WI38 (cell line): ENCODE data around the gene CDCA3.

ENCODE experiments used
- H3K4me3 ChIP-seq: 2 replicates; pipeline ENCODE4 v1.5.1; 2011; ENCODE audit warnings: low read depth, mild to moderate bottlenecking, control low read depth, low read length
- CTCF ChIP-seq: IDR thresholded peaks from 2 replicates; pipeline ENCODE4 v1.5.1; 2012; ENCODE audit warnings: low read depth, mild to moderate bottlenecking, control low read depth, low read length

Gene CDCA3

DNA sequence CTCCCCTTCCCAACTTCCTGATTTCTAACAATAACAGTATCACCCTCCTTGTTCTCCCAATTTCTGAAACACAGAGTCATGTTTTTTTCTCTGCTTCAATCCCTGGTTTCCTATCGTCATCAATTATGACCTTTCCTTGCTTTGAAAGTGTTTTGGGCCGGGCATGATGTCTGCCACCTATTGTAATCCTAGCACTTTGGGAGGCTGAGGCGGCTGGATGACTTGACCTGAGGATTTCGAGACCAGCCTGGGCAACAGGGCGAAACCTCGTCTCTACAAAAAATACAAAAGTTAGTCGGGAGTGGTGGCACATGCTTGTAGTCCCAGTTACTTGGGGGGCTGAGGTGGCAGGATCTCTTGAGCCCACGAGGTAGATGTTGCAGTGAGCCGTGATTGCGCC is 42.0 kb downstream of the CDCA3 start:
- no peak overlapping the region for H3K4me3 ChIP-seq
- no peak for TF ChIP-seq CTCF

DNA sequence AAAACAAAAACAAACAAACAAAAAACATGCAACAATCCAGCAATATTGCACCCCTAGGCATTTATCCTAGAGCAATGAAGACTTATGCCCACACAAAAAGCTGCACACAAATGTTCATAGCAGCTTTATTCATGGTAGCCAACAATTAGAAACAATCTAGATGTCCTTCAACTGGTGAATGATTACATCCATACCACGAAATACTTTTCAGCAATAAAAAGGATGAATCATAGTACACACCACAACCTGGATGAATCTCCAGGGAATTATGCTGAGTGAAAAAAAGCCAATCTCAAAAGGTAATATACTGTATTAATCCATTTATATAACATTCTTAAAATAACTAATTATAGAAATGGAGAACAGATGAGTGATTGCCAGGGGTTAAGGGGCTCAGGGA is 43.9 kb downstream of the CDCA3 start:
- no peak overlapping the region for H3K4me3 ChIP-seq
- no peak for TF ChIP-seq CTCF

DNA sequence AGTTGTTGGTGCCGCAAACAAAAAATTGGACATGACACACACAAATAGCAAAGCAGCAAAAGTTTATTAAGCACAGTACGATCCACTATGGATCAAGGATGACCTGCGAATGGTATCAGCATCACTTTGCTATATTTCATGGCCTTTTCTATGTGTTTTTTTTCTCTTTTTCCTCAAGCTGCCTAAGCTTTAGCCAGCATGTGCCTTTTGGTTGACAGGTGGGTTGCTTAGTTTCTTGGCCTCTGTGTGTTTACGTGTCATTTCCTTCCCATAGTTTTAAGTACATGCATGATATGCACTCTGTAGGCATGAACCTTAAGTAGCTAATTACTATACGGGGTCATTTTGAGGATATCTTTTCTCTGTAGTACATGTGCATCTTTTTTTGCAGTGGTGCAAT is 51.9 kb downstream of the CDCA3 start:
- H3K4me3 ChIP-seq = no peak overlapping the region
- no peak for TF ChIP-seq CTCF
